ENCODE results near the gene NEK6. TPM values are rescaled to one million over a fixed set of nuclear protein-coding genes. Genes with fewer than 3 reads are reported as not detected.
"Not testable (repeated sequence)": the region's sequence is repeated elsewhere in the genome, so short reads cannot be mapped to it uniquely, and the experiment has no call there.

The NEK6 gene
- total RNA-seq, 1 experiment from 2014 or later, result 21.1 TPM

DNA sequence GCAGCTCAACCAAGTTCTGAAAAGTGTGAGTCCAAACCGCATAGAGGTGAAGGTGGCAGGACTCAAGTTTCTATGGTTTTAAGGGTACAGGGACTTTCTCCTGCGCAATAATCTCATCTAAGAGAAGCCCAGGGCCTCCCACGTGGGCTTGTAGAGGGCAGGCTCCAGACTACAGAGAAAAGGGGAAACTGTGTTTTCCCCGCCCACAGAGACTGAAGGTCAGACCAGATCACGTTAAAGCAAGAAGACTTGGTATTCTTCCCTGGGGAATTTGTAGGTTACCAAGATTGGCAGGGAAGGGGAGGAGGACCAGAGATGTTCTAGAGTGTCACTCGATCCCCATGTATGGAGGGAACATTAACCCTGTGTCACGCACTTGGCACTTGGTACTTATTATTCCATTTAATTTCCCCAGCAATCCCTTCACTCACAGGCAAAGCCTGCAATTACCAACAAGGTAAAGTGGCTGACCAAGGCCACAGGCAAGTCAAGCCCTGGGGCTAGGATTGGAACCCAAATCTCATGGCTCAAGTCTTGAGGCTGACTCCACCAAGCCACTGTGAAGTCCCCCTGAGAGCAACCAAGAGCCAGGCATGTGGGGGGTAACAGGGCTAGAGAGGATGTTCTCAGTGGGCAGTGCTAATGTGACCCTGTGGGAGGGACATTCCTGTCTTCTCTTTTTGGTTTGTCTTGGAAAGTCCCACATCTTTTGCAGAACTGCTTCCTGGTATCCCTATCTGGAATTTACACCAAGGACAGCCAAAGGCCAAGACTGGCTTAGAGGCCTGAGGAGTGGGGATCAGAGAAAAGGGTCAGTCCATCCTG, 18.3 kb upstream of the NEK6 start:
- intact Hi-C loops (cut with micrococcal nuclease), result no loop called here
- Histone ChIP-seq H3K27ac (ENCODE audit: low read length) (no peak overlapping the region), H4K20me1 (ENCODE audit: low read length) (no peaks in the 10 kb centered on the region), H3K9me2 (replicated peaks; ENCODE audit: low read length) (no peaks in the 10 kb centered on the region), H3K36me3 (ENCODE audit: low read depth, low read length) (no peaks in the 10 kb centered on the region), H3F3A (ENCODE audit: low read length, unreplicated experiment) (no peaks in the 10 kb centered on the region), H3K4me3 (ENCODE audit: low read length) (no peak overlapping the region), H3K4me2 (ENCODE audit: low read length) (no peak overlapping the region), H3K27me3 (ENCODE audit: low read length) (no peaks in the 10 kb centered on the region), H2AFZ (ENCODE audit: low read length) (no peak overlapping the region), H3K9me3 (ENCODE audit: low read length) (no peaks in the 10 kb centered on the region), H3K79me2 (ENCODE audit: low read length) (no peaks in the 10 kb centered on the region), H3K4me1 (ENCODE audit: insufficient read depth, low read length) (no peaks in the 10 kb centered on the region), H3K9ac (ENCODE audit: low read length) (no peak overlapping the region)
- ChIA-PET CTCF (no interaction called here), POLR2A (ENCODE audit: unreplicated experiment) (no interaction called here)
- ATAC-seq, result no peak
- no peak for TF ChIP-seq EZH2 (IDR thresholded peaks at IDR 0.05; ENCODE audit: low read length, unreplicated experiment)
- TF ChIP-seq, protein P1, sequence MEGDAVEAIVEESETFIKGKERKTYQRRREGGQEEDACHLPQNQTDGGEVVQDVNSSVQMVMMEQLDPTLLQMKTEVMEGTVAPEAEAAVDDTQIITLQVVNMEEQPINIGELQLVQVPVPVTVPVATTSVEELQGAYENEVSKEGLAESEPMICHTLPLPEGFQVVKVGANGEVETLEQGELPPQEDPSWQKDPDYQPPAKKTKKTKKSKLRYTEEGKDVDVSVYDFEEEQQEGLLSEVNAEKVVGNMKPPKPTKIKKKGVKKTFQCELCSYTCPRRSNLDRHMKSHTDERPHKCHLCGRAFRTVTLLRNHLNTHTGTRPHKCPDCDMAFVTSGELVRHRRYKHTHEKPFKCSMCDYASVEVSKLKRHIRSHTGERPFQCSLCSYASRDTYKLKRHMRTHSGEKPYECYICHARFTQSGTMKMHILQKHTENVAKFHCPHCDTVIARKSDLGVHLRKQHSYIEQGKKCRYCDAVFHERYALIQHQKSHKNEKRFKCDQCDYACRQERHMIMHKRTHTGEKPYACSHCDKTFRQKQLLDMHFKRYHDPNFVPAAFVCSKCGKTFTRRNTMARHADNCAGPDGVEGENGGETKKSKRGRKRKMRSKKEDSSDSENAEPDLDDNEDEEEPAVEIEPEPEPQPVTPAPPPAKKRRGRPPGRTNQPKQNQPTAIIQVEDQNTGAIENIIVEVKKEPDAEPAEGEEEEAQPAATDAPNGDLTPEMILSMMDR (conservative IDR thresholded peaks at IDR 0.05; ENCODE audit: low read depth, low read length), result no peak
- no peak for TF ChIP-seq EZH2phosphoT487 (IDR thresholded peaks at IDR 0.05; ENCODE audit: borderline replicate concordance, low read length)
- DNase-seq, result no peak
- BruUV-seq (replicated peaks), result no TSS peak

DNA sequence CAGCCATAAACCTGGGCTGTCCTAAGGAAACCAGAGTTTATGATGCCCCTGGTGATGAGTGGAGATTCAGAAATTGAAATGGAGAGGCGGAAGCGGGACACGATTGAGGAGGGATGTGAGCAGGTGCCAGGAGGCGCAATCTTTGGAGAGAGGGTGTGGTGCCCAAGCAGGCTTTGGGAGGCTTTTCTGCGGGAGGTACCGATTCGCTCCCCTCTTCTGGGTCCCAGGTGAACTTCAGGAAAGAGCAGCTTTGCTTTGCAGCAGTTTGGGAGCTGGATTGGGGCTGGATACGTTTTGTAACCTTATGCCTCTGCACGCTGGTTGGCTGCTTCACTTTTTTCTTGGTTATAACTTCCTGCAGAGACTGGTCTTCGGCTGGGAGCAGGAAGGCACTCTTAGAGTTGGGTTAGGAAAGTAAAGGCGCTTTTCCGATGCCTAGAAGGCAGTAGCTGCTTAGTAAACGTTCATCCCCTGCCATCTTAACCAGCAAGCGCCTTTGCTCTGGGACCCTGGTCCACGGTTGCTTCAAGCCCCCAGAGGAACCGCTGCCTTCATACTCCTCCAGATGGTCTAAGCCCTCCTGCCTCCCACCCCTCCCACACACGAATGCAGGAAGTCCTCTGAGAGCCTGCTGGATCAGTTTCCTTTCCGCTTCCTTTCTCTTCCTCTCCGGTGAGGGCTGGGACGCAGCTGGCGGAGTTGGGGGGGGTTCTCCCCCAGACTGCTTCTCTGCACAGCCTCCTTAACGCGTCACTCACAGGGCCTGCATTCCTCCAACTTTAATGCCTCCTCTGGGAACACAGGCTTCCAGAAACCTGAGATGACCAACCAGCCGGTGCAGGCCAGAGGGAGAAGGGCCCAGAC, 15.2 kb upstream of the NEK6 start:
- Histone ChIP-seq H3K9me2 (replicated peaks; ENCODE audit: low read length) (no peaks in the 10 kb centered on the region), H3K27ac (ENCODE audit: low read length) (no peak overlapping the region), H3K79me2 (ENCODE audit: low read length) (no peaks in the 10 kb centered on the region), H3K9me3 (ENCODE audit: low read length) (no peaks in the 10 kb centered on the region), H3K4me3 (ENCODE audit: low read length) (no peak overlapping the region), H3K9ac (ENCODE audit: low read length) (no peak overlapping the region), H3K27me3 (ENCODE audit: low read length) (no peaks in the 10 kb centered on the region), H3K4me1 (ENCODE audit: insufficient read depth, low read length) (no peaks in the 10 kb centered on the region), H2AFZ (ENCODE audit: low read length) (no peak overlapping the region), H4K20me1 (ENCODE audit: low read length) (no peaks in the 10 kb centered on the region), H3F3A (ENCODE audit: low read length, unreplicated experiment) (no peaks in the 10 kb centered on the region), H3K36me3 (ENCODE audit: low read depth, low read length) (no peaks in the 10 kb centered on the region), H3K4me2 (ENCODE audit: low read length) (no peak overlapping the region)
- ChIA-PET CTCF (no interaction called here), POLR2A (ENCODE audit: unreplicated experiment) (no interaction called here)
- DNase-seq, result no peak
- no peak for TF ChIP-seq EZH2 (IDR thresholded peaks at IDR 0.05; ENCODE audit: low read length, unreplicated experiment)
- no peak for ATAC-seq
- intact Hi-C loops (cut with micrococcal nuclease), result no loop called here
- BruUV-seq (replicated peaks), result no TSS peak

DNA sequence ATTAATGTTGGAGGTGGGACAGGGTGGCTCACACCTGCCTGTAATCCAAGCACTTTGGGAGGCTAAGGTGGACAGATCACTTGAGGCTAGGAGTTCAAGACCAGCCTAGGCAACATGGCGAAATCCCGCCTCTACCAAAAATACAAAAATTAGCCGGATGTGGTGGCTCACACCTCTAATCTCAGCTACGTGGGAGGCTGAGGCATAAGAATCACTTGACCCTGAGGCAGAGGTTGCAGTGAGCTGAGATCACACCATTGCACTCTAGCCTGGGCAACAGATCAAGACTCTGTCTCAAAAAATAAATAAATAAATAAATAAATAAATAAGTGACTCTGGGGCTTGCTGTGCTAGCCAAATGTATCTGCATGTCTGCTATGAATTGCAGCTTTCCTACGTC, 10.4 kb upstream of the NEK6 start:
- CTCF ChIA-PET; H3K4me3 ChIP-seq (ENCODE audit: low read length): not testable (repeated sequence)

More for the DNA sequence above, 10.4 kb upstream of the NEK6 start:
- POLR2A ChIA-PET (ENCODE audit: unreplicated experiment); H3K9me2 ChIP-seq (replicated peaks; ENCODE audit: low read length); H3K4me1 ChIP-seq (ENCODE audit: insufficient read depth, low read length); H3K79me2 ChIP-seq (ENCODE audit: low read length); BruUV-seq (replicated peaks); intact Hi-C loops (cut with micrococcal nuclease); H3F3A ChIP-seq (ENCODE audit: low read length, unreplicated experiment); H3K9ac ChIP-seq (ENCODE audit: low read length); H3K4me2 ChIP-seq (ENCODE audit: low read length); H3K36me3 ChIP-seq (ENCODE audit: low read depth, low read length); DNase-seq; H3K27ac ChIP-seq (ENCODE audit: low read length); H3K9me3 ChIP-seq (ENCODE audit: low read length); H2AFZ ChIP-seq (ENCODE audit: low read length); ATAC-seq; H3K27me3 ChIP-seq (ENCODE audit: low read length); H4K20me1 ChIP-seq (ENCODE audit: low read length): not testable (repeated sequence)
